ENCODE results near the gene PLD1. TPM values are rescaled to one million over a fixed set of nuclear protein-coding genes. Genes with fewer than 3 reads are reported as not detected.

PLD1 gene
- total RNA-seq, 1 donor from 2014 or later: 29.1 TPM

DNA sequence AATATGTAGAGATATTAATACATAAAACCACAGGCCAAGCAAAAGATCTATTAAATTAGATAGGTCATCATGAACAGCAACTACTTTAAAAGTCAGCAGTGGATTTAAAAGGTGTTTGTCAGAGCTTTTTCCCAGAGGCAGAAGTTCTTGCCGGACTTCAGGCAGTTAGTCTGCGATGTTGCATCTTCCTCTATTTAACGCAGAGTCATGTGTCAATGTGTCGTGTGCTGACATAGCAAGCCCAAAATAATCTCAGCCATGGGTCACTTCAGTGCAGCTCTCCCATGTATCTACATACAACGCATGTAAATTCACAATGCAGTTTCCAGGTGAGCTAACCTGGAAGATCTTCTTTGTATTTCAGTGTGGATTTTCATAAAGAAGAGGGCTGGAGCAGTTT, 24.8 kb upstream of the PLD1 start:
- Mint-ChIP-seq H3K4me1 (peaks cover 31% of the 10 kb centered on the region), H3K9me3 (no peaks in the 10 kb centered on the region), H3K4me3 (no peak overlapping the region), H3K27ac (no peak overlapping the region), H3K36me3 (no peaks in the 10 kb centered on the region), H3K27me3 (ENCODE audit: low read depth) (no peaks in the 10 kb centered on the region)
- TF ChIP-seq, protein P1, sequence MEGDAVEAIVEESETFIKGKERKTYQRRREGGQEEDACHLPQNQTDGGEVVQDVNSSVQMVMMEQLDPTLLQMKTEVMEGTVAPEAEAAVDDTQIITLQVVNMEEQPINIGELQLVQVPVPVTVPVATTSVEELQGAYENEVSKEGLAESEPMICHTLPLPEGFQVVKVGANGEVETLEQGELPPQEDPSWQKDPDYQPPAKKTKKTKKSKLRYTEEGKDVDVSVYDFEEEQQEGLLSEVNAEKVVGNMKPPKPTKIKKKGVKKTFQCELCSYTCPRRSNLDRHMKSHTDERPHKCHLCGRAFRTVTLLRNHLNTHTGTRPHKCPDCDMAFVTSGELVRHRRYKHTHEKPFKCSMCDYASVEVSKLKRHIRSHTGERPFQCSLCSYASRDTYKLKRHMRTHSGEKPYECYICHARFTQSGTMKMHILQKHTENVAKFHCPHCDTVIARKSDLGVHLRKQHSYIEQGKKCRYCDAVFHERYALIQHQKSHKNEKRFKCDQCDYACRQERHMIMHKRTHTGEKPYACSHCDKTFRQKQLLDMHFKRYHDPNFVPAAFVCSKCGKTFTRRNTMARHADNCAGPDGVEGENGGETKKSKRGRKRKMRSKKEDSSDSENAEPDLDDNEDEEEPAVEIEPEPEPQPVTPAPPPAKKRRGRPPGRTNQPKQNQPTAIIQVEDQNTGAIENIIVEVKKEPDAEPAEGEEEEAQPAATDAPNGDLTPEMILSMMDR (IDR thresholded peaks at IDR 0.05; ENCODE audit: unreplicated experiment): no peak
- DNase-seq (ENCODE audit: low spot score in 2 of 2, unreplicated experiment in 2 of 2): no peak

DNA sequence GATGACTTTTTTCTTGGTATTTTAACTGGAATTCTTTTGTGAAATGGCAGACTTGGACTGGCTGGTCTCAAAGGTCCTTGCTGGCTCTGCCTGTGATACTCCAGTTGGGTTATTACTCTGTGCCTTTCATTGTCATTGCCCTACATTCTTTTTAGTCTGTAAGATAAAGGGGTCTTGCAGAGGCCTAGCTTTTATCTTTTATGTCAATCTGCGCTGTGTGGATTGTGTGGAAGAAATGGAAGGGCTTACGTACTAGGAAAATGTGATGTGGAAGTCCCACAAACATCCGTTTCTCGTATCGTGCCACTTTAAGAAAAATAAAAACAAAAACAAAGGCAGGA, 24.1 kb upstream of the PLD1 start:
- TF ChIP-seq, protein P1 (IDR thresholded peaks at IDR 0.05; ENCODE audit: unreplicated experiment): no peak
- Mint-ChIP-seq H3K27me3 (ENCODE audit: low read depth) (no peaks in the 10 kb centered on the region), H3K36me3 (no peaks in the 10 kb centered on the region), H3K27ac (peak overlapping the region; percentile 3), H3K4me1 (peaks cover 36% of the 10 kb centered on the region), H3K9me3 (no peaks in the 10 kb centered on the region), H3K4me3 (no peak overlapping the region)
- DNase-seq (ENCODE audit: low spot score in 2 of 2, unreplicated experiment in 2 of 2): no peak

DNA sequence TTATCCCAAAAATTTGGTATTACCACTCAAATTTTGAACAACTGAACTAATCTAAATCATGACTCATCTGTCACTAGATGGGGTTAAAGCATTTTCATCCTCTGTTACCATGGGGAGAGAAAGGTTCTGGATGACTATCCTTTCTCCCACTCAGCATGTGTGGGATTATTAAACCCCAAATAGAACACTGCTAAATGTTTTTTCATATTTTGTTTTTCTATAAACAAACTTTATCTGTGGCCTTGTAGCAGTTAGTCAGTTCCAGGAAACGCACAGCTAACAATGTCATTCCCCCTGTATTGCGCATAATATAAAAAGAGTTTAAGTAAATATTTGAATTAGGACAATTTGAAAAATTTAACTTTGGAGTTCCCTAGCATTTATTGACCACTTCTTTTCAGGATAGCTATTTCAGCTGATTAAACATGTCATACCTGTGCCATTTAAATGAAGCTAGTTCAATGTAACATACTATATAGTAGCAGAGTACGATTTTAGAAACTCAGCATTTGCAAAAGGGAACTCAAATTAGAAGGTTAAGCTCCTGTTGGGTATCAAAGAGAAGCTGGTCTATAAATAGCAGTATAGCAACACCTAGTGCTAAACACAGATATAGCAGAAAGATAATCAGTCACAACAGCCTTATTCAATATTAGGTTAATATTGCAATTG, 23.6 kb upstream of the PLD1 start:
- H3K27ac Mint-ChIP-seq: no peak overlapping the region
- no peak overlapping the region for H3K4me3 Mint-ChIP-seq
- TF ChIP-seq, protein P1 (IDR thresholded peaks at IDR 0.05; ENCODE audit: unreplicated experiment): no peak
- no peaks in the 10 kb centered on the region for H3K27me3 Mint-ChIP-seq (ENCODE audit: low read depth)
- H3K4me1 Mint-ChIP-seq: peaks cover 37% of the 10 kb centered on the region
- H3K9me3 Mint-ChIP-seq: no peaks in the 10 kb centered on the region
- H3K36me3 Mint-ChIP-seq: no peaks in the 10 kb centered on the region
- DNase-seq (ENCODE audit: low spot score in 2 of 2, unreplicated experiment in 2 of 2): no peak

DNA sequence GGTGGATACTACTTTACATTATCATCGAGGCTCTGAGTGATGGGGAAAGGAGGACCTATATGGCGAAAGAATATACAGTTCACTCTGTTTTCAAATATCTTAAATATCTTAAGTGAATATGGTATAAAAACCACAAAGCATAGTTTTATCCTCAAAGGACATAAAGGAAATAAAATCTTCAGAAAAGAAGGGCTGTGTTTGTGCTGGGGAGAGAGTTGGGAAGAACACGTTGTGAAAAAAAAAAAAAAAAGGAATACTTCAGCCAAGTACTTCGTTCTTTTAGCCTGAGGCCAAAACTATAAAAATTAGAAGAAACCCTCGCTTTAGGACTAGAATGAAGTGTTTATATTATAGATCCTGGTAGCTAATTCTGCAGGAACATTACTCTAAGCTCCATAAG, 22.7 kb upstream of the PLD1 start:
- no peak for DNase-seq (ENCODE audit: low spot score in 2 of 2, unreplicated experiment in 2 of 2)
- Mint-ChIP-seq H3K4me1 (peaks cover 28% of the 10 kb centered on the region), H3K36me3 (no peaks in the 10 kb centered on the region), H3K9me3 (no peaks in the 10 kb centered on the region), H3K4me3 (no peak overlapping the region), H3K27ac (no peak overlapping the region), H3K27me3 (ENCODE audit: low read depth) (no peaks in the 10 kb centered on the region)
- TF ChIP-seq, protein P1 (IDR thresholded peaks at IDR 0.05; ENCODE audit: unreplicated experiment): no peak

DNA sequence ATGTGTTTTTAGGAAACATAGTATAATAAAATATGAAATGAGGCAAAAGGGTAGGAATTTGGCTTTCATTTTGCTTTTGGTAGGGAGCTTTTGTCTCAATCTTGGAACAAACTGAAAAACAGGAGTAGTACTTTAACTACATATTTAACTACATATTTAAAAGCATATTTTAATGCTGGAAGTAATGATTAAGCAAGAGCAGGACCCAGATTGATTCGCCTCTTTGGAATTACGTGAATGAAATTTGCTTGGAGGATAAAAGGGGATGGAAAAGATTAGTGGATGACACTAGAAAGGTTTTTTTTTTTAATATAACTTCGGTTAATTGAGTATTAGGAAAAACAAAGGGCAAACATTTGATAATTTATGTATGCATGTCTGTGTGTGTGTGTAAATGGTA, 21.7 kb upstream of the PLD1 start:
- H3K36me3 Mint-ChIP-seq: no peaks in the 10 kb centered on the region
- H3K9me3 Mint-ChIP-seq: no peaks in the 10 kb centered on the region
- DNase-seq (ENCODE audit: low spot score in 2 of 2, unreplicated experiment in 2 of 2): no peak
- TF ChIP-seq, protein P1 (IDR thresholded peaks at IDR 0.05; ENCODE audit: unreplicated experiment): no peak
- H3K4me3 Mint-ChIP-seq: no peak overlapping the region
- H3K27me3 Mint-ChIP-seq (ENCODE audit: low read depth): no peaks in the 10 kb centered on the region
- H3K4me1 Mint-ChIP-seq: peaks cover 28% of the 10 kb centered on the region
- no peak overlapping the region for H3K27ac Mint-ChIP-seq

DNA sequence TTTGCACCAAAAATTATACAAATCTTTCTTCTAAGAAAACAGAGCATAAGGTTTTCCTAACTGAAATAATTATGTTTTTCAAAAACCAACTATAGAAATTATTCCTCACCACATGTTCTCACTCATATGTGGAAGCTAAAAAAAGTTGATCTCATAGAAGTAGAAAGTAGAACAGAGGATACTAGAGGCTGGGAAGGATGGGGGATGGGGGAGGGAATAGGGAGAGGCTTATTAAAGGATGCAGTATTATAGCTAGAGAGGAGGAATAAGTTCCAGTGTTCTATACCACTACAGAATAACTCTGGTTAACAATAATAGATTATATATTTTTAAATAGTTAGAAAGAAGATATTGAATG, 20.2 kb upstream of the PLD1 start:
- TF ChIP-seq, protein P1 (IDR thresholded peaks at IDR 0.05; ENCODE audit: unreplicated experiment): no peak
- Mint-ChIP-seq H3K4me1 (peaks cover 28% of the 10 kb centered on the region), H3K27me3 (ENCODE audit: low read depth) (no peaks in the 10 kb centered on the region)

More for the DNA sequence above, 20.2 kb upstream of the PLD1 start:
- H3K36me3 Mint-ChIP-seq: no peaks in the 10 kb centered on the region
- H3K4me3 Mint-ChIP-seq: no peak overlapping the region
- H3K9me3 Mint-ChIP-seq: no peaks in the 10 kb centered on the region
- no peak for DNase-seq (ENCODE audit: low spot score in 2 of 2, unreplicated experiment in 2 of 2)
- peak overlapping the region; percentile 54 for H3K27ac Mint-ChIP-seq

All from mesothelial cell of epicardium (in vitro differentiated cells).